ENCODE measurements around the gene IPO9. TPM values are rescaled to one million over a fixed set of nuclear protein-coding genes. Genes with fewer than 3 reads are reported as not detected.

IPO9 gene
- total RNA-seq, 2 donors from 2014 or later, result 108 to 133 TPM

DNA sequence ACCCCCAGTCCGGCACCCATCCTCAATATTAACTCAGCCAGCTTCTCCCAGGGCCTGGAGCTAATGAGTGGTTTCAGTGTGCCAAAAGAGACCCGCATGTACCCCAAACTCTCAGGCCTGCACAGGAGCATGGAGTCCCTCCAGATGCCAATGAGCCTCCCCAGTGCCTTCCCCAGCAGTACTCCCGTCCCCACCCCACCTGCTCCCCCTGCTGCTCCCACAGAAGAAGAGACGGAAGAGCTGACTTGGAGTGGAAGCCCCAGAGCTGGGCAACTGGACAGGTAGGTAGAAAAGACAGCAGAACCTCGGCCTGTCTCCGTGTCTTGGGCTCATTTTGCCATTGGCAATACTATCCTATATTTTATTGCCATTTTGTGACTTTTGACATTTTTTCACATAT, 45.4 kb upstream of the IPO9 start:
- Mint-ChIP-seq H3K9me3 (peaks cover 17% of the 10 kb centered on the region), H3K27ac (no peak overlapping the region), H3K4me3 (no peak overlapping the region), H3K27me3 (ENCODE audit: insufficient read depth) (peaks cover 11% of the 10 kb centered on the region), H3K36me3 (ENCODE audit: low read depth) (peaks cover 72% of the 10 kb centered on the region), H3K4me1 (peaks cover 10% of the 10 kb centered on the region)
- Histone ChIP-seq H3K9me3 (ENCODE audit: control insufficient read depth, low read length) (peaks cover 20% of the 10 kb centered on the region), H3K36me3 (ENCODE audit: control insufficient read depth, insufficient read depth, low read length) (peaks cover 41% of the 10 kb centered on the region), H3K4me3 (ENCODE audit: low read length) (no peak overlapping the region), H3K9ac (ENCODE audit: extremely low read depth, low read length, poor library complexity, severe bottlenecking) (no peak overlapping the region), H3K27ac (ENCODE audit: low read depth, low read length) (no peak overlapping the region), H3K4me1 (ENCODE audit: control insufficient read depth, insufficient read depth, low read length) (no peaks in the 10 kb centered on the region), H3K27me3 (ENCODE audit: control insufficient read depth, insufficient read depth, low read length, poor library complexity, severe bottlenecking) (no peaks in the 10 kb centered on the region)
- WGBS, 2 experiments (ENCODE audit: insufficient coverage in 1 of 2, insufficient read length in 1 of 2), result 88 to 89% methylated on average over 1 to 6 of the region's 6 CpGs
- TF ChIP-seq CTCF (conservative IDR thresholded peaks at IDR 0.05), result peak; percentile 31
- DNase-seq, result no peak

DNA sequence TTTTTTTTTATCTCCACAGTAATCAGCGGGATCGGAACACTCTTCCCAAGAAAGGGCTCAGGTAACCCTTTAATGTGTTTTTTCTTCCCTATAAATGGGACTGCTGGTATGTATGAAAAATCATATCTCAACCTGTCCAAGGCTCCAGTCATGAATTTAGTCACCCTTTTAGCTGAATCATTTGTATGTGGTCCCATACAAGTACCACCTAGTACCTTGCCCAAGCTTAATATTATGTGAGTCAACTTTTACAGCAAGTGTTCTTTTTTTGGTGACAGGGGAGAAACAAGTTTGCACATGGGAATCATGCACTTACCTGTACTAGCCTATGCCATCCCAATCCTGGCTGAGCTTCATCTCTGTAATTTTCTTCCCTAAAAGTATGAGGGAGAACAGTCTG, 43.7 kb upstream of the IPO9 start:
- H3K9ac ChIP-seq (ENCODE audit: extremely low read depth, low read length, poor library complexity, severe bottlenecking), result no peak overlapping the region
- DNase-seq, result no peak
- Mint-ChIP-seq H3K36me3 (ENCODE audit: low read depth) (peaks cover 85% of the 10 kb centered on the region), H3K4me3 (no peak overlapping the region), H3K4me1 (peaks cover 6% of the 10 kb centered on the region), H3K27ac (no peak overlapping the region), H3K27me3 (ENCODE audit: insufficient read depth) (peaks cover 4% of the 10 kb centered on the region), H3K9me3 (peaks cover 17% of the 10 kb centered on the region)
- peaks cover 20% of the 10 kb centered on the region for H3K9me3 ChIP-seq (ENCODE audit: control insufficient read depth, low read length)
- TF ChIP-seq CTCF (conservative IDR thresholded peaks at IDR 0.05), result no peak
- H3K4me3 ChIP-seq (ENCODE audit: low read length), result no peak overlapping the region
- WGBS, 2 experiments (ENCODE audit: insufficient coverage in 1 of 2, insufficient read length in 1 of 2), result 93% methylated on average over 2 of the region's 2 CpGs; no CpG with 5 or more reads in 1 of the 2 experiments
- no peak overlapping the region for H3K27ac ChIP-seq (ENCODE audit: low read depth, low read length)
- no peaks in the 10 kb centered on the region for H3K27me3 ChIP-seq (ENCODE audit: control insufficient read depth, insufficient read depth, low read length, poor library complexity, severe bottlenecking)
- peaks cover 47% of the 10 kb centered on the region for H3K36me3 ChIP-seq (ENCODE audit: control insufficient read depth, insufficient read depth, low read length)
- H3K4me1 ChIP-seq (ENCODE audit: control insufficient read depth, insufficient read depth, low read length), result no peaks in the 10 kb centered on the region

DNA sequence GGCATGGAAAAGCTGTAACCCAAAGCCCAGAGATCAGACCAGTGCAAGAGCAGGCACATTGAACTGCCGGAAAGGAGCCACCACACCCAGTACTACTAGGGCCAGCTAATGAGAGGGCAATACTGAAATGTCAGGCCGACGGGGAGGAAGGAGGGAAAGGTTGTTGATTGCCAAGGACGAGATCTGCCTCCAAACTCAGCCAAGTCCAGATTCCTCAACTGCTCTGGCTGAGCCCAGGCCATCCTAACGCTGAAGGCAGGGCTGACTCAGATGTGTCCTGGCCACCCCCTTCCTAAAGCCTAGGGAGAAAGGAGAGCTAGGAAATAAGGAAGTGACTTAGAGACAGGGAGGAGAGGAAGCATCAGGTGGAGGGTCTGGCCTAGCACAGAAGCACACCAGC, 42.1 kb upstream of the IPO9 start:
- H3K4me3 ChIP-seq (ENCODE audit: low read length), result no peak overlapping the region
- H3K9ac ChIP-seq (ENCODE audit: extremely low read depth, low read length, poor library complexity, severe bottlenecking), result no peak overlapping the region
- Mint-ChIP-seq H3K27ac (no peak overlapping the region), H3K9me3 (peaks cover 11% of the 10 kb centered on the region), H3K36me3 (ENCODE audit: low read depth) (peaks cover 80% of the 10 kb centered on the region), H3K27me3 (ENCODE audit: insufficient read depth) (peaks cover under 1% of the 10 kb centered on the region), H3K4me1 (peaks cover 6% of the 10 kb centered on the region), H3K4me3 (no peak overlapping the region)
- DNase-seq, result no peak
- H3K27me3 ChIP-seq (ENCODE audit: control insufficient read depth, insufficient read depth, low read length, poor library complexity, severe bottlenecking), result no peaks in the 10 kb centered on the region
- 93 to 95% methylated on average over 3 to 5 of the region's 5 CpGs for WGBS, 2 experiments (ENCODE audit: insufficient coverage in 1 of 2, insufficient read length in 1 of 2)
- TF ChIP-seq CTCF (conservative IDR thresholded peaks at IDR 0.05), result no peak
- H3K27ac ChIP-seq (ENCODE audit: low read depth, low read length), result no peak overlapping the region
- no peaks in the 10 kb centered on the region for H3K4me1 ChIP-seq (ENCODE audit: control insufficient read depth, insufficient read depth, low read length)
- H3K36me3 ChIP-seq (ENCODE audit: control insufficient read depth, insufficient read depth, low read length), result peaks cover 52% of the 10 kb centered on the region
- peaks cover 12% of the 10 kb centered on the region for H3K9me3 ChIP-seq (ENCODE audit: control insufficient read depth, low read length)
